Testis (tissue), 3 donors: Measurements from ENCODE around the gene MCEE. TPM values are rescaled to one million over a fixed set of nuclear protein-coding genes. Genes with fewer than 3 reads are reported as not detected.
"Not testable (repeated sequence)": the region's sequence is repeated elsewhere in the genome, so short reads cannot be mapped to it uniquely, and the experiment has no call there.

ENCODE experiments used
- DNase-seq: peaks from one replicate; pipeline ENCODE4 v3.0.0-alpha.2; 2019
- H3K27ac ChIP-seq, 2 donors: fragments of 200-600 bp; sonication (generic); one replicate each; pipeline ENCODE4 v1.5.1; 2019
- H3K27me3 ChIP-seq: fragments of 200-600 bp; sonication (generic); one replicate; pipeline ENCODE4 v1.5.1; 2019
- H3K36me3 ChIP-seq: fragments of 200-600 bp; sonication (generic); one replicate; pipeline ENCODE4 v1.5.1; 2017; ENCODE audit warnings: low read depth; ENCODE audit errors: missing control alignments
- H3K4me1 ChIP-seq: fragments of 200-600 bp; sonication (generic); one replicate; pipeline ENCODE4 v1.5.1; 2019
- H3K4me3 ChIP-seq, 2 donors: fragments of 200-600 bp; sonication (generic); one replicate each; pipeline ENCODE4 v1.5.1; 2017 to 2019
- H3K9me3 ChIP-seq: fragments of 200-600 bp; sonication (generic); one replicate; pipeline ENCODE4 v1.5.1; 2017
- CTCF ChIP-seq, 3 experiments: fragments of 450-650 bp in 2 of 3; fragments of 200-600 bp in 1 of 3; sonication (generic) in 1 of 3; IDR thresholded peaks; one replicate each; pipeline ENCODE4 v1.5.1; 2016 to 2019; ENCODE audit warnings: antibody characterized with exemption in 3 of 3, mild to moderate bottlenecking in 2 of 3, moderate library complexity in 1 of 3
- POLR2A ChIP-seq: fragments of 450-650 bp; IDR thresholded peaks from one replicate; pipeline ENCODE4 v1.6.1; 2017; ENCODE audit warnings: antibody characterized with exemption, mild to moderate bottlenecking, moderate library complexity
- WGBS, 2 donors: methylation state at CpG; one replicate each; pipeline ENCODE4 v1.1.5; 2018; 5-methylcytosine and 5-hydroxymethylcytosine counted together
- intact Hi-C: fragments of 100-400 bp; cut with DNase I; formaldehyde crosslinking; loops from one replicate; pipeline ENCODE4 v1.15.1; 2023; ENCODE audit warnings: low total_unique reads
- polyA plus RNA-seq: library from polyadenylated mRNA; stranded (reverse); fragments of 350-450 nt; fragmentation: Illumina TruSeq; extraction: RNeasy Lipid Tissue Mini Kit (QIAGEN cat#74804); gene quantifications from one replicate; pipeline ENCODE4 v1.2.3, GENCODE V29; 2014; ENCODE audit warnings: low read depth, low replicate concordance; ENCODE audit not compliant: insufficient read depth
- total RNA-seq, 2 donors: library from RNA; depleted of rRNA; stranded (reverse); fragments of >200 nt; gene quantifications; one replicate each; pipeline ENCODE4 v1.2.3, GENCODE V29; 2016

The MCEE gene
- total and polyA plus RNA-seq, 3 donors from 2014 or later = 7.7 to 14.6 (median 10.7) TPM

DNA sequence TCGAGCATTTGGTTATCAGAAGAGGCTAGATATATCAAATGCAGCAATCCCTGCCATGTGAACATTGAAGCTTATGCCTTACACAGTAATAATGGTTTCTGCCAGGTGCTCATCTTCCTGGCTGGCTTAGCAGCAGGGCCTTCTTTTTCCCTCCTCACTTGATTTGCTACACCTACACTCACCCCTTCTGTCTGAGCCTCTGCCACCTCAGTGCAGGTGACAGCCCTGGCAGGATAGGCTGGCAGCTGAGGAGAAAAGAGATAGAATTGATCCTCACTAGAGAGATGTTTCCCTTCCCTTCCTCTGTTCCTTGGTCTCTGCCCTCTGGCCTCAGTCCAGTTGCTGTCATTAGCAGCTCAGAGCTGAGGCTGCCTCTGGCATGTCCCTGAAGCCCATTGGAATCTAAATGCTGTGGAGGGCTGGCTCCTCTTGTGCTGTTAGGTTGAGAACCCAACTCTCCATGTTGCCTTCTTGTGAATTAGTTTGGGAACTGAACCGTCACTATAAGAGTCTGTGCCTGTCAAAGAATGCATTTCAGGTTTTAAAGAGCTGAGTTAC lies 18.6 kb upstream of the MCEE start:
- Histone ChIP-seq H3K27me3 (no peaks in the 10 kb centered on the region), H3K36me3 (no peaks in the 10 kb centered on the region), H3K4me1 (no peaks in the 10 kb centered on the region), H3K27ac (no peak overlapping the region), H3K4me3 (no peak overlapping the region), H3K9me3 (no peaks in the 10 kb centered on the region)
- intact Hi-C loops = no loop called here
- 83 to 86% methylated on average over 2 of the region's 2 CpGs for WGBS, 2 donors
- TF ChIP-seq CTCF (IDR thresholded peaks at IDR 0.05) (no peak), POLR2A (no peak)
- DNase-seq = no peak

DNA sequence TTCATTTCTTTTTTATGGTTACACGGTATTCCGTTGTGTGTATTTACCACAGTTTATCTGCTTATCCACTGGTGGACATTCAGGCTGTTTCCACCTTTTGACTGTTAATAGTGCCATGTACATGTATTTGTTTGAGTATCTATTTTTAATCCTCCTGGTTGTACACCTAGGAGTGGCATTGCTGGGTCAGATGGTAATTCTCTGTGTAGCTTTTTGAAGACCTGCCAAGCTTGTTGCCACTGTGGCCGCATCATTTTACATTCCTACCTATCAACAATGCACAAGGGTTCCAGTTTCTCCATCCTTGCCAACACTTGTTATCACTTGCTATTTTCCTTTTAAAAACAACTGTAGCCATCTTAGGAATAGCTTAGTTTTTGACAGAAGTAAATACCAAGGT lies 13.8 kb upstream of the MCEE start:
- H3K36me3 ChIP-seq = no peaks in the 10 kb centered on the region
- intact Hi-C loops = no loop called here

DNA sequence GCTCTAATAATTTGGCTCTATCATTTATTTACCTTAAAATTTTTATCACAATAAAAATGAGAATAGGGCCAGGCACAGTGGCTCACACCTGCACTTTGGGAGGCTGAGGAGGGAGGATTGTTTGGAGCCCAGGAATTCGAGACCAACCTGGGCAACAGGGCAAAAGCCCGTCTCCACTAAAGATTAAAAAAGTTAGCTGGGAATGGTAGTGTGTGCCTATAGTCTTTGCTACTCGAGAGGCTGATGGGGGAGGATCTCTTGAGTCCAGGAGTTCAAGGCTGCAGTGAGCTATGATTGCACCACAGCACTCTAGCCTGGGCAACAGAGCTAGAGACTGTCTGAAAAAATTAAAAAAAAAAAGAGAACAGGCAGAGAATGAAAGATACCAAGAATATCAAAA lies 6.1 kb upstream of the MCEE start:
- WGBS, 2 donors = 41 to 52% methylated on average over 3 of the region's 3 CpGs
- no peak for DNase-seq
- Histone ChIP-seq H3K36me3 (no peaks in the 10 kb centered on the region), H3K27ac (no peak overlapping the region), H3K4me3 (no peak overlapping the region), H3K4me1 (peaks cover 10% of the 10 kb centered on the region), H3K9me3 (no peaks in the 10 kb centered on the region), H3K27me3 (no peaks in the 10 kb centered on the region)
- intact Hi-C loops = no loop called here
- TF ChIP-seq POLR2A = no peak
- TF ChIP-seq CTCF (IDR thresholded peaks at IDR 0.05) = no peak

More for the DNA sequence above, 13.8 kb upstream of the MCEE start:
- Histone ChIP-seq H3K27ac (no peak overlapping the region), H3K9me3 (no peaks in the 10 kb centered on the region), H3K4me3 (no peak overlapping the region), H3K4me1 (no peaks in the 10 kb centered on the region), H3K27me3 (no peaks in the 10 kb centered on the region)
- no peak for TF ChIP-seq POLR2A
- no peak for TF ChIP-seq CTCF (IDR thresholded peaks at IDR 0.05)
- no peak for DNase-seq
- 88 to 94% methylated on average over 3 of the region's 3 CpGs for WGBS, 2 donors

GRCh38 chr2:71133603-71134002 lies 3.6 kb upstream of the MCEE start:
- Histone ChIP-seq H3K4me1 (peaks cover 19% of the 10 kb centered on the region), H3K36me3 (no peaks in the 10 kb centered on the region), H3K27me3 (no peaks in the 10 kb centered on the region), H3K27ac (no peak overlapping the region), H3K9me3 (no peaks in the 10 kb centered on the region), H3K4me3 (no peak overlapping the region)
- DNase-seq = no peak
- intact Hi-C loops = no loop called here
- TF ChIP-seq CTCF (IDR thresholded peaks at IDR 0.05) (no peak), POLR2A (no peak)

DNA sequence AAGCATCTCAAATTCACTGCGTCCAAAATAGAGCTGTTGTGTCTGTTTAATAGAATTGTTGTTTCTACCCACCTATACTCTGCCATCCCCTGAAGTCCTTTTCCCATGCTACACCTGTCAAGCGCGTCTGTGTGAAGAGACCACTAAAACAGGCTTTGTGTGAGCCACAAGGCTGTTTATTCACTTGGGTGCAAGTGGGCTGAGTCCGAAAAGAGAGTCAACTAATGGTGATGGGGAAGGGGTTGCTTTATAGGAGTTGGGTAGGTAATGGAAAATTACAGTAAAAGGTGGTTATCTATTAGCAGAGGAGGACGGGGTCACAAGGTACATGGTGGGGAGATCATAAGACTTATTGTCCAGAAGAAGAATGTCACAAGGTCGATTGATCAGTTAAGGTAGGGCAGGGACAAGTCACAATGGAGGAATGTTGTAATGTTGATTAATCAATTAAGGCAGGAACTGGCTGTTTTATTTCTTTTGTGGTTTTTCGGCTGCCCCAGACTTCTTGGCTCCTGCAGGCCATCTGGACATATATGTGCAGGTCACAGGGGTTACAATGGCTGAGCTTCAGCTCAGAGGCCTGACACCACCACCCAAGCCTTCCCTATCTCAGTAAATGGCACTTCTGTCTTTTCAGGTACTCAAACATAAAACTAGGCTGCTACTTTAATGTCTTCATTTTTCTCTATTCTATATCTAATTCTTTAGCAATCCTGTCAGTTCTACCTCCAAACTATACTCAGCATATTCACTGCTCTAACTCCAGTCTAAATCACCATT lies 1.5 kb upstream of the MCEE start:
- H3K9me3 ChIP-seq, intact Hi-C loops, DNase-seq, H3K36me3 ChIP-seq, H3K27me3 ChIP-seq: not testable (repeated sequence)
- peak overlapping the region in 1 of 2 donors; percentile 93 for H3K27ac ChIP-seq
- WGBS, 2 donors = 34 to 47% methylated on average over 7 of the region's 7 CpGs
- peaks cover 20% of the 10 kb centered on the region for H3K4me1 ChIP-seq
- H3K4me3 ChIP-seq = peak overlapping the region; percentile 92 to 94
